Calu3 (cell line): ENCODE measurements around the gene EHMT1. TPM values are rescaled to one million over a fixed set of nuclear protein-coding genes. Genes with fewer than 3 reads are reported as not detected.

ENCODE experiments used
- BruUV-seq: library from RNA; stranded (reverse); fragments of 400-500 nt; replicated peaks from 2 replicates; lab custom pipeline; 2021; lab: Mats Ljungman, UMichigan
- CTCF ChIA-PET: fragments of 300-600 bp; sonication (Branson Sonifier 250); formaldehyde crosslinking; loops from one replicate; lab custom pipeline; 2022; ENCODE audit warnings: antibody characterized with exemption; lab: Charles Lee
- DNase-seq: peaks from one replicate; pipeline ENCODE4 v3.0.0; 2022
- H3K27ac Mint-ChIP-seq: one replicate; pipeline ENCODE4 v1.8.0; 2022; ENCODE audit warnings: mixed read lengths; ENCODE audit not compliant: unreplicated experiment
- H3K27me3 Mint-ChIP-seq: one replicate; pipeline ENCODE4 v1.8.0; 2022; ENCODE audit warnings: mixed read lengths; ENCODE audit not compliant: unreplicated experiment
- H3K36me3 Mint-ChIP-seq: one replicate; pipeline ENCODE4 v1.8.0; 2022; ENCODE audit warnings: mild to moderate bottlenecking, moderate library complexity, mixed read lengths; ENCODE audit not compliant: insufficient read depth, unreplicated experiment
- H3K4me1 Mint-ChIP-seq: one replicate; pipeline ENCODE4 v1.8.0; 2022; ENCODE audit warnings: mild to moderate bottlenecking, low read depth, mixed read lengths; ENCODE audit not compliant: unreplicated experiment
- H3K4me3 Mint-ChIP-seq: one replicate; pipeline ENCODE4 v1.8.0; 2022; ENCODE audit warnings: mild to moderate bottlenecking, low read depth, moderate library complexity, mixed read lengths; ENCODE audit not compliant: unreplicated experiment
- H3K9me3 Mint-ChIP-seq: one replicate; pipeline ENCODE4 v1.8.0; 2022; ENCODE audit warnings: low read depth, mixed read lengths; ENCODE audit not compliant: unreplicated experiment
- CTCF ChIP-seq: fragments of 200-600 bp; IDR thresholded peaks from one replicate; pipeline ENCODE4 v1.8.0; 2022; ENCODE audit warnings: antibody characterized with exemption; ENCODE audit not compliant: unreplicated experiment
- intact Hi-C: fragments of 100-400 bp; cut with micrococcal nuclease; formaldehyde crosslinking; loops from one replicate; pipeline ENCODE4 v1.10.0; 2022; ENCODE audit not compliant: unreplicated experiment
- total RNA-seq: library from RNA; stranded (reverse); gene quantifications from 2 replicates; pipeline ENCODE4 v1.2.3, GENCODE V29; 2022

The EHMT1 gene
- total RNA-seq, 1 experiment from 2014 or later = 56.0 TPM

- no peak for TF ChIP-seq CTCF
- no peaks in the 10 kb centered on the region for H3K9me3 Mint-ChIP-seq
- intact Hi-C loops = no loop called here
- no TSS peak for BruUV-seq
- DNase-seq = no peak
- no peaks in the 10 kb centered on the region for H3K27me3 Mint-ChIP-seq
- no peaks in the 10 kb centered on the region for H3K4me1 Mint-ChIP-seq
- H3K36me3 Mint-ChIP-seq = peaks cover 4% of the 10 kb centered on the region
- CTCF ChIA-PET = no interaction called here
- no peak overlapping the region for H3K27ac Mint-ChIP-seq
- no peak overlapping the region for H3K4me3 Mint-ChIP-seq
Observed at GRCh38 chr9:137764171-137764671, 145.4 kb downstream of the EHMT1 start.

GRCh38 chr9:137764981-137765380 is 146.2 kb downstream of the EHMT1 start:
- H3K36me3 Mint-ChIP-seq = peaks cover 4% of the 10 kb centered on the region
- H3K9me3 Mint-ChIP-seq = peaks cover under 1% of the 10 kb centered on the region
- no peaks in the 10 kb centered on the region for H3K4me1 Mint-ChIP-seq
- intact Hi-C loops = no loop called here
- TF ChIP-seq CTCF = no peak
- CTCF ChIA-PET = no interaction called here
- no peaks in the 10 kb centered on the region for H3K27me3 Mint-ChIP-seq
- no TSS peak for BruUV-seq
- no peak overlapping the region for H3K27ac Mint-ChIP-seq
- no peak for DNase-seq
- H3K4me3 Mint-ChIP-seq = no peak overlapping the region

GRCh38 chr9:137765536-137765935 is 146.7 kb downstream of the EHMT1 start:
- H3K27ac Mint-ChIP-seq = no peak overlapping the region
- CTCF ChIA-PET = no interaction called here
- H3K9me3 Mint-ChIP-seq = peaks cover 5% of the 10 kb centered on the region
- DNase-seq = no peak
- no peak for TF ChIP-seq CTCF
- no peaks in the 10 kb centered on the region for H3K4me1 Mint-ChIP-seq
- H3K27me3 Mint-ChIP-seq = no peaks in the 10 kb centered on the region
- no peak overlapping the region for H3K4me3 Mint-ChIP-seq
- no TSS peak for BruUV-seq
- intact Hi-C loops = no loop called here
- H3K36me3 Mint-ChIP-seq = peaks cover 4% of the 10 kb centered on the region

GRCh38 chr9:137771580-137771979 is 152.8 kb downstream of the EHMT1 start:
- BruUV-seq = no TSS peak
- CTCF ChIA-PET = no interaction called here
- H3K4me3 Mint-ChIP-seq = no peak overlapping the region
- no peak for DNase-seq
- no peak overlapping the region for H3K27ac Mint-ChIP-seq
- peaks cover 4% of the 10 kb centered on the region for H3K36me3 Mint-ChIP-seq
- H3K4me1 Mint-ChIP-seq = no peaks in the 10 kb centered on the region
- H3K9me3 Mint-ChIP-seq = peaks cover 5% of the 10 kb centered on the region
- intact Hi-C loops = no loop called here
- TF ChIP-seq CTCF = no peak
- H3K27me3 Mint-ChIP-seq = no peaks in the 10 kb centered on the region
